ENCODE measurements around the gene NOP53.

DNA sequence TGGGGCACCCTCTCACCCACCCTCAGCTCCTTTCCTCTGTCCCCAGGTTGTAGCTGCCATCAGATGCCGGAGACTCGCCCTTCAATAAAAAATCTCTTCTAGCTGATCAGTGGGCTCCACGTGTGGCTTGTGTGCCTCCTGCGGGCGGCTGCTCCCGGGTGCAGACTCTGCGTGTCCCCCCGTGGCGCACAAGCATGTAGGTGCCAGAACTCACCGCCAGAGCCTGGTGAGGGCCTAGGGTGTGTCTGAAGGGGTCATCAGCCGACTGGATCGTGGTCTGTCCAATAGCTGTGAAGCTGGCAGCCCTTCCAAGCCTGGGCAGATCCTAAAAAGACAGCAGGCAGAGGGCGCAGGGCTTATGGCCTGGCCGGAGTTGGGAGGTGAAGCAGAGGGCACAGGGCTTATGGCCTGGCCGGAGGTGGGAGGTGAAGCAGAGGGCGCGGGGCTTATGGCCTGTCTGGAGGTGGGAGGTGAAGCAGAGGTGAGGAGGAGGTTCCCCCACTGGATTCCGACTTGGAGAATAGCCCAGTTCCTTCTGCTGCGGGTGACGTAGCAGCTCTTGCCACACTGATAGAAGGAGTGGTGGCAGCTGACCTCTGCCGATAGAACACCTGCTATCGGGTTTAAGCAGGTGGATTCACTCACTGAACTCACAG, 11.7 kb downstream of the NOP53 start:
- TF ChIP-seq, protein P1, sequence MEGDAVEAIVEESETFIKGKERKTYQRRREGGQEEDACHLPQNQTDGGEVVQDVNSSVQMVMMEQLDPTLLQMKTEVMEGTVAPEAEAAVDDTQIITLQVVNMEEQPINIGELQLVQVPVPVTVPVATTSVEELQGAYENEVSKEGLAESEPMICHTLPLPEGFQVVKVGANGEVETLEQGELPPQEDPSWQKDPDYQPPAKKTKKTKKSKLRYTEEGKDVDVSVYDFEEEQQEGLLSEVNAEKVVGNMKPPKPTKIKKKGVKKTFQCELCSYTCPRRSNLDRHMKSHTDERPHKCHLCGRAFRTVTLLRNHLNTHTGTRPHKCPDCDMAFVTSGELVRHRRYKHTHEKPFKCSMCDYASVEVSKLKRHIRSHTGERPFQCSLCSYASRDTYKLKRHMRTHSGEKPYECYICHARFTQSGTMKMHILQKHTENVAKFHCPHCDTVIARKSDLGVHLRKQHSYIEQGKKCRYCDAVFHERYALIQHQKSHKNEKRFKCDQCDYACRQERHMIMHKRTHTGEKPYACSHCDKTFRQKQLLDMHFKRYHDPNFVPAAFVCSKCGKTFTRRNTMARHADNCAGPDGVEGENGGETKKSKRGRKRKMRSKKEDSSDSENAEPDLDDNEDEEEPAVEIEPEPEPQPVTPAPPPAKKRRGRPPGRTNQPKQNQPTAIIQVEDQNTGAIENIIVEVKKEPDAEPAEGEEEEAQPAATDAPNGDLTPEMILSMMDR (IDR thresholded peaks at IDR 0.05; ENCODE audit: low read depth, low read length) = no peak
- TF ChIP-seq EZH2phosphoT487 (IDR thresholded peaks at IDR 0.05; ENCODE audit: low read depth) = no peak

Measured in OCI-LY3 (cell line).